Spleen (tissue), 7 donors: ENCODE data around the gene CMTM8.

Source experiments
- CTCF ChIP-seq, 11 experiments: fragments of 200-600 bp in 7 of 11; fragments of 450-650 bp in 4 of 11; sonication (generic) in 4 of 11; IDR thresholded peaks in 8 of 11; conservative IDR thresholded peaks in 3 of 11; 1 replicate in 7 of 11; 2 replicates in 4 of 11; pipeline versions ENCODE4 v1.4.0 to v1.8.0; 2016 to 2021; ENCODE audit warnings: antibody characterized with exemption in 11 of 11, inconsistent platforms in 4 of 11, mild to moderate bottlenecking in 1 of 11
- POLR2A ChIP-seq, 3 donors: fragments of 450-650 bp; IDR thresholded peaks; one replicate each; pipeline ENCODE4 v1.5.1; 2017; ENCODE audit warnings: antibody characterized with exemption in 3 of 3, mild to moderate bottlenecking in 1 of 3
- POLR2AphosphoS5 ChIP-seq, 3 donors: sonication (generic); formaldehyde crosslinking; IDR thresholded peaks; one replicate each; pipeline ENCODE4 v1.5.1; 2017; ENCODE audit warnings: antibody characterized with exemption in 3 of 3
- donor health status: DM: no; HTN: no; CAD: no; lungs with moderate emphysema.
- donor health status: DM: no; HTN: no; CAD: no.
- donor health status: DM: no; HTN: no; CAD: no.

- no peak for TF ChIP-seq CTCF (IDR thresholded peaks at IDR 0.05 in 8 of 11, conservative IDR thresholded peaks at IDR 0.05 in 3 of 11)
- no peak for TF ChIP-seq POLR2AphosphoS5 (IDR thresholded peaks at IDR 0.05)
- no peak for TF ChIP-seq POLR2A (IDR thresholded peaks at IDR 0.05)
Observed at GRCh38 chr3:32322311-32322710, 83.8 kb downstream of the CMTM8 start.
